Activated CD4-positive, alpha-beta T cell treated with anti-CD3 and anti-CD28 coated beads for 36 hours (primary cell): ENCODE measurements around the gene PTPRG. TPM values are rescaled to one million over a fixed set of nuclear protein-coding genes. Genes with fewer than 3 reads are reported as not detected.
"Not testable (repeated sequence)": the region's sequence is repeated elsewhere in the genome, so short reads cannot be mapped to it uniquely, and the experiment has no call there.

Experiments
- ATAC-seq: fragments of 200-7000 bp; cut with Tn5 transposase; one replicate; pipeline ENCODE4 v1.10.0; 2021; ENCODE audit warnings: mild to moderate bottlenecking, moderate library complexity
- CTCF ChIA-PET: fragments of 350-600 bp; sonication (Branson Sonifier 250); formaldehyde crosslinking; loops from one replicate; lab custom pipeline; 2021; ENCODE audit warnings: antibody characterized with exemption; lab: Charles Lee
- POLR2A ChIA-PET: fragments of 350-600 bp; sonication (Branson Sonifier 250); formaldehyde crosslinking; loops from one replicate; lab custom pipeline; 2021; ENCODE audit warnings: antibody characterized with exemption, inconsistent platforms; lab: Charles Lee
- DNase-seq: peaks from one replicate; pipeline ENCODE4 v3.0.0-alpha.2; 2020
- H3K27ac Mint-ChIP-seq: one replicate; pipeline ENCODE4 v1.8.0; 2021; ENCODE audit warnings: mixed read lengths
- H3K27me3 Mint-ChIP-seq: one replicate; pipeline ENCODE4 v1.8.0; 2021; ENCODE audit warnings: mixed read lengths
- H3K36me3 Mint-ChIP-seq: one replicate; pipeline ENCODE4 v1.8.0; 2021; ENCODE audit warnings: low read depth, mixed read lengths
- H3K4me1 Mint-ChIP-seq: one replicate; pipeline ENCODE4 v1.8.0; 2021; ENCODE audit warnings: mixed read lengths
- H3K4me3 Mint-ChIP-seq: one replicate; pipeline ENCODE4 v1.8.0; 2021; ENCODE audit warnings: mild to moderate bottlenecking, moderate library complexity, mixed read lengths
- H3K9me3 Mint-ChIP-seq: one replicate; pipeline ENCODE4 v1.8.0; 2021; ENCODE audit warnings: low read depth, mixed read lengths
- intact Hi-C, 2 experiments: fragments of 100-400 bp; cut with DNase I in 1 of 2; cut with micrococcal nuclease in 1 of 2; formaldehyde crosslinking; loops; one replicate each; pipeline versions ENCODE4 v1.14.2 to v1.15.1; 2022 to 2024; cut with DNase I, micrococcal nuclease
- total RNA-seq, 2 experiments: library from RNA; stranded (reverse); gene quantifications; one replicate each; pipeline ENCODE4 v1.2.3, GENCODE V29; 2021

PTPRG gene
- total RNA-seq, 2 experiments from 2014 or later = 0.32 to 0.33 TPM

GRCh38 chr3:61812517-61812916, 251.1 kb downstream of the PTPRG start:
- Mint-ChIP-seq H3K9me3 (peaks cover 2% of the 10 kb centered on the region), H3K4me1 (no peaks in the 10 kb centered on the region), H3K4me3 (no peak overlapping the region), H3K27me3 (peaks cover 1% of the 10 kb centered on the region), H3K27ac (no peak overlapping the region), H3K36me3 (no peaks in the 10 kb centered on the region)
- CTCF ChIA-PET = no interaction called here
- ATAC-seq (no peak), DNase-seq (no peak)
- intact Hi-C loops = no loop called here
- POLR2A ChIA-PET = no interaction called here

DNA sequence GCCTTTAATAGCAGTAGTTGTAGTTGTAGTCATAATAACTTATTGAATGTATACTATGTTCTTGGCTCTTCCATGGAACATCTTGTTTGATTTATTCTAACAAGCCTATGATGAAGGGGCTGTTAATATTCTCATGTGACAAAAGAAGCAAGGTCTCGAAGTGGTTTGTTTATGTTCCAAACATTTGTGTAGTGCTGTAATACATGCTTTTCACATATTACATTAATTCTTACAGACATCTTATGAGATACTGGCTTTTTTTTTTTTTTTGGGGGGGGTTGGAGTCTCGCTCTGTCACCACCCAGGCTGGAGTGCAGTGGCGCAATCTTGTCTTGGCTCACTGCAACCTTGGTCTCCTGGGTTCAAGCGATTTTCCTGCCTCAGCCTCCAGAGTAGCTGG, 252.3 kb downstream of the PTPRG start:
- Mint-ChIP-seq H3K27ac (no peak overlapping the region), H3K27me3 (peaks cover 1% of the 10 kb centered on the region), H3K4me1 (no peaks in the 10 kb centered on the region), H3K4me3 (no peak overlapping the region), H3K9me3 (peaks cover 2% of the 10 kb centered on the region), H3K36me3 (no peaks in the 10 kb centered on the region)
- ATAC-seq (no peak), DNase-seq (no peak)
- intact Hi-C loops = no loop called here
- CTCF ChIA-PET = interaction anchor here (0.6 kb wide), 1 partner anchor 1748 kb away, joined by 3 read pairs; no protein-coding TSS in a partner anchor
- POLR2A ChIA-PET = no interaction called here

DNA sequence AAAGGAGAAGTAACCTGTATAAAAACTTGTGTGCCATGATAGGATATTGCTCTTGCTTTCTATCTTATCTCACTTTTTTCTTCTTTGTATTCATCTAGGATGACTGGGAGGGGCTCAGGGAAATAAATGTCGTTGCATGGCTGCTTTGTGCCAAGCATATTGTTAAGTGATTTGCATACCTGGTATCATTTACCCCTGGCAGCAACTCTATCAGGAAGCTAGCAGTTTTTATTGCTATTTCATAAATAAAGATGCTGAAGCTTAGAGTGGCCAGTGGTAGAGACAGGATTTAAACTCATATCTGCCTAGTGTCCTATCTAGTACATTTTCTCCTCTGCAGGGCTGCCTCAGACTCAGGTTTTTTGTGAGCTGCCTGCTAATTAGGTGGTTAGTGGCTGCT, 253.3 kb downstream of the PTPRG start:
- intact Hi-C loops = no loop called here
- CTCF ChIA-PET = no interaction called here
- H3K4me3 Mint-ChIP-seq = no peak overlapping the region

DNA sequence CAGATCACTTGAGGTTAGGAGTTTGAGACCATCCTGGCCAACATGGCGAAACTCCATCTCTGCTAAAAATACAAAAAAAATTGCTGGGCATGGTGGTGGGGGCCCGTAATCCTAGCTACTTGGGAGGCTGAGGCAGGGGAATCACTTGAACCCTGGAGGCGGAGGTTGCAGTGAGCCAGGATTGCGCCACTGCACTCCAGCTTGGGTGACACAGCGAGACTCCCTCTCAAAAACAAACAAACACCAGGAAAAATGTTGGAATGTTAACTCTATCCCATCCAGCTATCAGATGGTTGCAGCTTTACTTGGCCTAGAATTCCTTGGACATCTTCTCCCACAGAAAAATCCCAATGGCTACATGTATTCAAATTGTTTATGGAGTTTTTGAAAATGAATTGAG, 254.9 kb downstream of the PTPRG start:
- H3K4me1 Mint-ChIP-seq, H3K9me3 Mint-ChIP-seq, ATAC-seq, intact Hi-C loops, H3K27me3 Mint-ChIP-seq, H3K36me3 Mint-ChIP-seq, CTCF ChIA-PET, H3K27ac Mint-ChIP-seq, POLR2A ChIA-PET, DNase-seq, H3K4me3 Mint-ChIP-seq: not testable (repeated sequence)

More for the DNA sequence above, 253.3 kb downstream of the PTPRG start:
- Mint-ChIP-seq H3K9me3 (peaks cover 2% of the 10 kb centered on the region), H3K4me1 (no peaks in the 10 kb centered on the region), H3K36me3 (no peaks in the 10 kb centered on the region), H3K27me3 (peaks cover 1% of the 10 kb centered on the region), H3K27ac (no peak overlapping the region)
- DNase-seq (no peak), ATAC-seq (no peak)
- POLR2A ChIA-PET = no interaction called here

DNA sequence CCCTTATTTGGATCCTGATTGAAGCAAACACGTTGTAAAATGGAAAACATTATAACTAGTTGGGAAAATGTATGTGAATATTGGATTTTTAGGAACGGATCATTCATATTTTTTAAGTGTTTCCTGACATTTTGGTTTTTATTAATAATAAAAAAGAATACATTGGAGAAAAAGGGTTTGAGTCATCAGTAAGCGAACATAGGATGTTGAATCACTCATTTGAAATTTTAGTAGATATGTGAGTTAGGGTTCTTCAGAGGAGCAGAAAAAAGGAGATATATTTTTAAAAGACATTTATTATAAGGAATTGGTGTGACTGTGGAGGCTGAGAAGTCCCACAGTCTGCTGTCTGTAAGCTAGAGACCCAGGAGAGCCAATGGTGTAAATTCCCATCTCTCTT, 258.5 kb downstream of the PTPRG start:
- ATAC-seq (no peak), DNase-seq (no peak)
- no peaks in the 10 kb centered on the region for H3K9me3 Mint-ChIP-seq
- ChIA-PET CTCF (no interaction called here), POLR2A (no interaction called here)
- H3K27ac Mint-ChIP-seq = no peak overlapping the region
- intact Hi-C loops = no loop called here
- H3K27me3 Mint-ChIP-seq = peaks cover 1% of the 10 kb centered on the region
- H3K4me1 Mint-ChIP-seq = no peaks in the 10 kb centered on the region
- no peaks in the 10 kb centered on the region for H3K36me3 Mint-ChIP-seq
- H3K4me3 Mint-ChIP-seq = no peak overlapping the region

GRCh38 chr3:61820306-61820992, 259.1 kb downstream of the PTPRG start:
- CTCF ChIA-PET = interaction anchor here (0.6 kb wide), 1 partner anchor 1675 kb away, joined by 4 read pairs; no protein-coding TSS in a partner anchor
- H3K36me3 Mint-ChIP-seq = no peaks in the 10 kb centered on the region
- intact Hi-C loops = no loop called here
- no peaks in the 10 kb centered on the region for H3K4me1 Mint-ChIP-seq
- ATAC-seq = no peak
- no peak for DNase-seq
- peaks cover 1% of the 10 kb centered on the region for H3K27me3 Mint-ChIP-seq
- no peak overlapping the region for H3K4me3 Mint-ChIP-seq
- H3K27ac Mint-ChIP-seq = no peak overlapping the region
- H3K9me3 Mint-ChIP-seq = no peaks in the 10 kb centered on the region
- POLR2A ChIA-PET = no interaction called here

GRCh38 chr3:61821823-61822251, 260.5 kb downstream of the PTPRG start:
- H3K9me3 Mint-ChIP-seq = no peaks in the 10 kb centered on the region
- CTCF ChIA-PET = no interaction called here

GRCh38 chr3:61822588-61822987, 261.2 kb downstream of the PTPRG start:
- intact Hi-C loops = no loop called here
- no peaks in the 10 kb centered on the region for H3K9me3 Mint-ChIP-seq
- CTCF ChIA-PET = no interaction called here
- no peaks in the 10 kb centered on the region for H3K4me1 Mint-ChIP-seq
- DNase-seq = no peak
- ATAC-seq = no peak
- no peaks in the 10 kb centered on the region for H3K36me3 Mint-ChIP-seq
- H3K27ac Mint-ChIP-seq = no peak overlapping the region
- POLR2A ChIA-PET = no interaction called here
- peaks cover 1% of the 10 kb centered on the region for H3K27me3 Mint-ChIP-seq
- no peak overlapping the region for H3K4me3 Mint-ChIP-seq

More at GRCh38 chr3:61821823-61822251, 260.5 kb downstream of the PTPRG start:
- POLR2A ChIA-PET = no interaction called here
- H3K27me3 Mint-ChIP-seq = peaks cover 1% of the 10 kb centered on the region
- DNase-seq = no peak
- H3K4me3 Mint-ChIP-seq = no peak overlapping the region
- H3K4me1 Mint-ChIP-seq = no peaks in the 10 kb centered on the region
- H3K36me3 Mint-ChIP-seq = no peaks in the 10 kb centered on the region
- intact Hi-C loops = no loop called here
- no peak for ATAC-seq
- no peak overlapping the region for H3K27ac Mint-ChIP-seq

DNA sequence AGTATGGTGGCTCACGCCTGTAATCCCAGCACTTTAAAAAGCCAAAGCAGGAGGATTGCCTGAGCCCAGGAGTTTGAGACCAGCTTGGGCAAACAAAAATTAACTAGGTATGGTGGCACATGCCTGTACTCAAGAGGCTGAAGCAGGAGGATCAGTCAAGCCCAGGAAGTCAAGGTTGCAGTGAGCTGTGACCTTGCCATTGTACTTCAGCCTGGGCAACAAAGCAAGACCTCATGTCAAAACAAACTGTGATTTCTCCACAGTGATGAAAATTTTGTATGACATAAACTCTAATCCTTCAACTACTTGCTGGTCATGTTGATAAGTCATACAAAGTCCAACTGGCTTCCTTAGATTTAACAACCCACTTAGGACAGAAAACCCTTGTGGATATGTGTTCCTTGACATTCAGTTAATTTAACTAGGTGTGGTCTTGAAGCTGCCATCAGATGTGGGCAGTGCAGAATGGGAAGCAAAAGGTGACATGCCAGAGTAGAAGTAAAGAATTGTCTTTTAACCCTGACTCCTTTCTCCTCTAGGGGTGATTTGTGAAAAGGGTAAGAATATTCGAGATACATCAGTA, 263.3 kb downstream of the PTPRG start:
- Mint-ChIP-seq H3K4me1 (no peaks in the 10 kb centered on the region), H3K27ac (no peak overlapping the region), H3K36me3 (no peaks in the 10 kb centered on the region), H3K27me3 (peaks cover 1% of the 10 kb centered on the region), H3K4me3 (no peak overlapping the region), H3K9me3 (no peaks in the 10 kb centered on the region)
- DNase-seq (no peak), ATAC-seq (no peak)
- ChIA-PET POLR2A (no interaction called here), CTCF (interaction anchor here (0.8 kb wide), 1 partner anchor 125 kb away, joined by 3 read pairs; no protein-coding TSS in a partner anchor)
- intact Hi-C loops = no loop called here

- intact Hi-C loops = no loop called here
- H3K27me3 Mint-ChIP-seq = peaks cover 1% of the 10 kb centered on the region
- no peak overlapping the region for H3K27ac Mint-ChIP-seq
- ChIA-PET CTCF (no interaction called here), POLR2A (no interaction called here)
- no peak overlapping the region for H3K4me3 Mint-ChIP-seq
- no peaks in the 10 kb centered on the region for H3K9me3 Mint-ChIP-seq
- no peaks in the 10 kb centered on the region for H3K36me3 Mint-ChIP-seq
- ATAC-seq = no peak
- no peaks in the 10 kb centered on the region for H3K4me1 Mint-ChIP-seq
- DNase-seq = no peak
Measured at GRCh38 chr3:61826161-61826560, 264.8 kb downstream of the PTPRG start.

DNA sequence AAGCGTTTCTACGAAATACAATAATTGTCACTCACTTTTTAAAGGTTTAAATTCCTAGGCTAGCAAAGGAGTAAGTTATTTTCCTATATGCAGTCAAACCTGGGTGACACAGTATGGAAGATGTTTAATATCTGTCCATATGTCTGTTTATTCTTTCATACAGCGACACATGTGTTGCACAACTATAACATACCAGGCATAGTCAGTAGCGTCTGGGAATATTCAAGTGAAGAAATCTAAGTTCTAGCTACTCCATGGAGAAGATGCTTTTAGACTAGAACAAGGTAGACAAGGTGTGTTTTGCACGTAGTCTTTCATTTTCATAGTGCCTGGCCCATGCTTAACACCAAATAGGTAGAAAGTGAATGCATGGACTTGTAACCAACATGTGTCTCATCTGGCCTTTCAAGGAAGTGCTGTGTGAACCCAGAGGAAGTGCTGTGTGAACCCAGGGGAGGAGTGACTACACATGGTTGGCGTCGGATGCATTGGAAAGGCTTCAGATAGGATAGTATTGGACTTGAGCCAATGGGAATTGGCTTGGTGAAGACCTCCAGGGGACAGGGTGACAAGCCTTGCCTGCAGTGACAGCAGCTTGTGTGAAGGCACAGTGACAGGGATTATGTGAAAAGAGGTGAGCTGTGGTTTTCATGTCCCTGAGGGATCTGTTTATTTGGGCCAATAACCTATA, 267.0 kb downstream of the PTPRG start:
- no peaks in the 10 kb centered on the region for H3K9me3 Mint-ChIP-seq
- ChIA-PET CTCF (interaction anchor here (0.6 kb wide), 1 partner anchor 107 kb away, joined by 4 read pairs; no protein-coding TSS in a partner anchor), POLR2A (no interaction called here)
- no peak overlapping the region for H3K4me3 Mint-ChIP-seq
- H3K27ac Mint-ChIP-seq = no peak overlapping the region
- no peaks in the 10 kb centered on the region for H3K27me3 Mint-ChIP-seq
- H3K4me1 Mint-ChIP-seq = no peaks in the 10 kb centered on the region
- DNase-seq = no peak
- H3K36me3 Mint-ChIP-seq = no peaks in the 10 kb centered on the region
- no peak for ATAC-seq
- intact Hi-C loops = no loop called here
